ENCODE data around the gene APOBEC3G. TPM values are rescaled to one million over a fixed set of nuclear protein-coding genes. Genes with fewer than 3 reads are reported as not detected.

Gene APOBEC3G
- total and polyA plus RNA-seq, 2 donors (not counting 1 experiment from before 2014, with no cell fraction given), result 94.2 to 96.6 TPM

GRCh38 chr22:39129081-39129480, 52.0 kb downstream of the APOBEC3G start:
- Histone ChIP-seq H3K9me3 (ENCODE audit: control extremely low read depth in 1 of 3, control insufficient read depth in 2 of 3, insufficient read depth in 1 of 3, low read length in 2 of 3) (peaks cover 0 to 4% (median 0%) of the 10 kb centered on the region in 3 donors), H3K9ac (ENCODE audit: low read length) (no peak overlapping the region), H3K4me1 (ENCODE audit: control insufficient read depth in 2 of 2, insufficient read depth in 2 of 2, low read length in 2 of 2) (no peaks in the 10 kb centered on the region), H3K36me3 (replicated peaks in 1 of 2; ENCODE audit: control extremely low read depth in 1 of 2, control insufficient read depth in 1 of 2, extremely low read depth in 1 of 2, insufficient read depth in 2 of 2, low read length in 1 of 2) (peaks cover 0 to 20% of the 10 kb centered on the region in 2 experiments), H3K27me3 (replicated peaks in 1 of 4; ENCODE audit: control extremely low read depth in 1 of 4, control insufficient read depth in 3 of 4, insufficient read depth in 4 of 4, low read length in 3 of 4) (no peaks in the 10 kb centered on the region), H3K4me2 (replicated peaks; ENCODE audit: low read depth, low read length, poor library complexity, severe bottlenecking) (no peak overlapping the region), H3K27ac (ENCODE audit: low read length in 2 of 2) (no peak overlapping the region), H4K20me1 (ENCODE audit: control insufficient read depth, insufficient read depth, low read length, poor library complexity, severe bottlenecking) (peaks cover 24% of the 10 kb centered on the region), H2AFZ (ENCODE audit: insufficient read depth, low read depth, low read length, poor library complexity, severe bottlenecking) (no peak overlapping the region), H3K79me2 (ENCODE audit: control insufficient read depth, insufficient read depth, low read length) (no peaks in the 10 kb centered on the region), H3K4me3 (ENCODE audit: control extremely low read depth in 1 of 5, extremely low read depth in 1 of 5, insufficient read depth in 1 of 5, low read depth in 2 of 5, low read length in 4 of 5) (no peak overlapping the region)
- no peak for DNase-seq
- no CpG with 5 or more reads among the region's 4 CpGs for WGBS (ENCODE audit: insufficient coverage)
- intact Hi-C loops (cut with micrococcal nuclease), result no loop called here
- H3K27ac Mint-ChIP-seq, result no peak overlapping the region
- H3K9me3 Mint-ChIP-seq (ENCODE audit: insufficient read depth), result no peaks in the 10 kb centered on the region
- no peak for TF ChIP-seq EZH2 (IDR thresholded peaks at IDR 0.05; ENCODE audit: borderline replicate concordance, insufficient read depth, low read depth, low read length, poor library complexity, severe bottlenecking)
- no peak for TF ChIP-seq CTCF (IDR thresholded peaks at IDR 0.05)
- H3K27me3 Mint-ChIP-seq, result no peaks in the 10 kb centered on the region
- ChIA-PET POLR2A (interaction anchor here (0.6 kb wide), 1 partner anchor 56 kb away, joined by 7 read pairs; no protein-coding TSS in a partner anchor), CTCF (interaction anchor here (1.5 to 1.8 kb wide), 2 partner anchors 10 to 182 kb away, joined by 6 to 7 read pairs; no protein-coding TSS in a partner anchor)
- ATAC-seq (ENCODE audit: low read depth), result no peak
- no peak overlapping the region for H3K4me3 Mint-ChIP-seq
- H3K4me1 Mint-ChIP-seq, result peaks cover 1% of the 10 kb centered on the region

- Mint-ChIP-seq H3K9me3 (ENCODE audit: insufficient read depth) (no peaks in the 10 kb centered on the region), H3K4me3 (no peak overlapping the region), H3K4me1 (no peaks in the 10 kb centered on the region), H3K27ac (no peak overlapping the region), H3K27me3 (no peaks in the 10 kb centered on the region)
- ATAC-seq (ENCODE audit: low read depth) (no peak), DNase-seq (no peak)
- H3K79me2 ChIP-seq (ENCODE audit: control insufficient read depth, insufficient read depth, low read length), result no peaks in the 10 kb centered on the region
- WGBS (ENCODE audit: insufficient coverage), result 91% methylated on average over 9 of the region's 9 CpGs
- no peak overlapping the region for H3K27ac ChIP-seq (ENCODE audit: low read length in 2 of 2)
- intact Hi-C loops (cut with micrococcal nuclease), result no loop called here
- no peak overlapping the region for H3K4me3 ChIP-seq (ENCODE audit: control extremely low read depth in 1 of 5, extremely low read depth in 1 of 5, insufficient read depth in 1 of 5, low read depth in 2 of 5, low read length in 4 of 5)
- peaks cover 30% of the 10 kb centered on the region for H4K20me1 ChIP-seq (ENCODE audit: control insufficient read depth, insufficient read depth, low read length, poor library complexity, severe bottlenecking)
- ChIA-PET CTCF (no interaction called here), POLR2A (no interaction called here)
- H3K9me3 ChIP-seq (ENCODE audit: control extremely low read depth in 1 of 3, control insufficient read depth in 2 of 3, insufficient read depth in 1 of 3, low read length in 2 of 3), result peaks cover 0 to 4% (median 0%) of the 10 kb centered on the region in 3 donors
- H3K36me3 ChIP-seq (replicated peaks in 1 of 2; ENCODE audit: control extremely low read depth in 1 of 2, control insufficient read depth in 1 of 2, extremely low read depth in 1 of 2, insufficient read depth in 2 of 2, low read length in 1 of 2), result peaks cover 0 to 25% of the 10 kb centered on the region in 2 experiments
- no peaks in the 10 kb centered on the region for H3K4me1 ChIP-seq (ENCODE audit: control insufficient read depth in 2 of 2, insufficient read depth in 2 of 2, low read length in 2 of 2)
- no peak overlapping the region for H3K9ac ChIP-seq (ENCODE audit: low read length)
- no peak for TF ChIP-seq CTCF (IDR thresholded peaks at IDR 0.05)
- no peak for TF ChIP-seq EZH2 (IDR thresholded peaks at IDR 0.05; ENCODE audit: borderline replicate concordance, insufficient read depth, low read depth, low read length, poor library complexity, severe bottlenecking)
- no peak overlapping the region for H2AFZ ChIP-seq (ENCODE audit: insufficient read depth, low read depth, low read length, poor library complexity, severe bottlenecking)
- no peak overlapping the region for H3K4me2 ChIP-seq (replicated peaks; ENCODE audit: low read depth, low read length, poor library complexity, severe bottlenecking)
- no peaks in the 10 kb centered on the region for H3K27me3 ChIP-seq (replicated peaks in 1 of 4; ENCODE audit: control extremely low read depth in 1 of 4, control insufficient read depth in 3 of 4, insufficient read depth in 4 of 4, low read length in 3 of 4)
Measured at GRCh38 chr22:39129746-39130145, 52.7 kb downstream of the APOBEC3G start.
